Vagina (tissue), 2 donors: ENCODE results near the gene PRKAG2.

Source experiments
- POLR2A ChIP-seq, 2 donors: fragments of 450-650 bp; IDR thresholded peaks; one replicate each; pipeline ENCODE4 v1.6.1; 2017; ENCODE audit warnings: antibody characterized with exemption in 2 of 2, mild to moderate bottlenecking in 2 of 2, moderate library complexity in 2 of 2
- TF ChIP-seq, protein P1 (sequence below), 3 experiments: fragments of 450-650 bp in 2 of 3; fragments of 200-600 bp in 1 of 3; sonication (generic) in 1 of 3; IDR thresholded peaks; one replicate each; pipeline ENCODE4 v1.5.1; 2017 to 2019; ENCODE audit warnings: antibody characterized with exemption in 3 of 3, mild to moderate bottlenecking in 2 of 3, moderate library complexity in 2 of 3

DNA sequence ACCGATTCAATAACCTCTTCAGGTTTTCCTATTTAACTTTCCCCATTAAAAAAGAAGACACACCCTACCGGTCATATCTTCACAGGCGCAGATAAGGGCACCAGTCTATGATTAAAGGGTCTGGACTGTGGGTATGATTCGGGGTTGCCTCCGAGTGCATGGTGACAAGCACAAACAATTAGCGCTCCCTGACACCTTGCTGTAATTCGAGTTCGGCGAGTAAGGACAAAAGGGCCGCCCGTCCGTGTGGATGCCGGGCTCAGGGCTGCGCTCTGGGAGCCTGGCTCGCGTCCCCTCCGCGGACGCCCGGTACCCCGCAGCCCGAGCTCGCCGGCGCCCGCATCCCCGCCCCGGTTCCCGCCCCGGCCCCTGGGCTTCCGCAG is 245.4 kb downstream of the PRKAG2 start:
- TF ChIP-seq, protein P1, sequence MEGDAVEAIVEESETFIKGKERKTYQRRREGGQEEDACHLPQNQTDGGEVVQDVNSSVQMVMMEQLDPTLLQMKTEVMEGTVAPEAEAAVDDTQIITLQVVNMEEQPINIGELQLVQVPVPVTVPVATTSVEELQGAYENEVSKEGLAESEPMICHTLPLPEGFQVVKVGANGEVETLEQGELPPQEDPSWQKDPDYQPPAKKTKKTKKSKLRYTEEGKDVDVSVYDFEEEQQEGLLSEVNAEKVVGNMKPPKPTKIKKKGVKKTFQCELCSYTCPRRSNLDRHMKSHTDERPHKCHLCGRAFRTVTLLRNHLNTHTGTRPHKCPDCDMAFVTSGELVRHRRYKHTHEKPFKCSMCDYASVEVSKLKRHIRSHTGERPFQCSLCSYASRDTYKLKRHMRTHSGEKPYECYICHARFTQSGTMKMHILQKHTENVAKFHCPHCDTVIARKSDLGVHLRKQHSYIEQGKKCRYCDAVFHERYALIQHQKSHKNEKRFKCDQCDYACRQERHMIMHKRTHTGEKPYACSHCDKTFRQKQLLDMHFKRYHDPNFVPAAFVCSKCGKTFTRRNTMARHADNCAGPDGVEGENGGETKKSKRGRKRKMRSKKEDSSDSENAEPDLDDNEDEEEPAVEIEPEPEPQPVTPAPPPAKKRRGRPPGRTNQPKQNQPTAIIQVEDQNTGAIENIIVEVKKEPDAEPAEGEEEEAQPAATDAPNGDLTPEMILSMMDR (IDR thresholded peaks at IDR 0.05), result no peak
- no peak for TF ChIP-seq POLR2A (IDR thresholded peaks at IDR 0.05)
